ENCODE results near the gene CDK9. TPM values are rescaled to one million over a fixed set of nuclear protein-coding genes. Genes with fewer than 3 reads are reported as not detected.

CDK9 gene
- total and polyA plus RNA-seq, 2 of the 4 experiments (the other 2 are of a cell fraction): 30.3 to 49.9 TPM

DNA sequence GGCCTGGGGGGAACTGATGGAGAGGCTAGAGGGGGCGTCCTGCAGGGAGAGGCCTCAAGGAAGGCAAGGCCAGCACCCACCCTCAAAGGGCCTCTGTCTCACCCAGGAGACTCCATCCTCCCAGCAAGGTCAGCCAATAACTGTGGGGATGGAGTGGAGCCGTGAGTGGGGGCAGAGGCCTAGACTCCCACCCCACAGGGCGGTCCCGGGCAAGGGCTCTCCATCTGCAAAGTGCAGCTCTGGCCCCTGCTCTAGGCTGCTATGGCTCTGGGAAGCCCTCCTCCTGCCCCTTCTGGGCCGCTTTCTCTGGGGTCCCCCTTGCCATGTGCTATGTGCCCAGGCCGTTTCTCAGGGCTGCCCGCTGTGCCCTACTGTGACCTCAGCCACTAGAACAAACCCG is 30.9 kb downstream of the CDK9 start:
- TF ChIP-seq RFX5 (IDR thresholded peaks at IDR 0.05; ENCODE audit: low read depth, low read length) (no peak), RCOR1 (IDR thresholded peaks at IDR 0.05; ENCODE audit: insufficient replicate concordance, low read length) (no peak), MAZ (IDR thresholded peaks at IDR 0.05; ENCODE audit: borderline replicate concordance, low read depth, low read length) (no peak), CHD1 (IDR thresholded peaks at IDR 0.05; ENCODE audit: low read depth, low read length) (no peak), SMC3 (IDR thresholded peaks at IDR 0.05; ENCODE audit: low read depth, low read length) (no peak)
- TF ChIP-seq, protein P1, sequence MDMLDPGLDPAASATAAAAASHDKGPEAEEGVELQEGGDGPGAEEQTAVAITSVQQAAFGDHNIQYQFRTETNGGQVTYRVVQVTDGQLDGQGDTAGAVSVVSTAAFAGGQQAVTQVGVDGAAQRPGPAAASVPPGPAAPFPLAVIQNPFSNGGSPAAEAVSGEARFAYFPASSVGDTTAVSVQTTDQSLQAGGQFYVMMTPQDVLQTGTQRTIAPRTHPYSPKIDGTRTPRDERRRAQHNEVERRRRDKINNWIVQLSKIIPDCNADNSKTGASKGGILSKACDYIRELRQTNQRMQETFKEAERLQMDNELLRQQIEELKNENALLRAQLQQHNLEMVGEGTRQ (IDR thresholded peaks at IDR 0.05; ENCODE audit: low read depth, low read length): no peak
- TF ChIP-seq, protein P2, sequence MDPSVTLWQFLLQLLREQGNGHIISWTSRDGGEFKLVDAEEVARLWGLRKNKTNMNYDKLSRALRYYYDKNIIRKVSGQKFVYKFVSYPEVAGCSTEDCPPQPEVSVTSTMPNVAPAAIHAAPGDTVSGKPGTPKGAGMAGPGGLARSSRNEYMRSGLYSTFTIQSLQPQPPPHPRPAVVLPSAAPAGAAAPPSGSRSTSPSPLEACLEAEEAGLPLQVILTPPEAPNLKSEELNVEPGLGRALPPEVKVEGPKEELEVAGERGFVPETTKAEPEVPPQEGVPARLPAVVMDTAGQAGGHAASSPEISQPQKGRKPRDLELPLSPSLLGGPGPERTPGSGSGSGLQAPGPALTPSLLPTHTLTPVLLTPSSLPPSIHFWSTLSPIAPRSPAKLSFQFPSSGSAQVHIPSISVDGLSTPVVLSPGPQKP (IDR thresholded peaks at IDR 0.05; ENCODE audit: borderline replicate concordance, low read depth, low read length): no peak
- in situ Hi-C loops (cut with MboI; ENCODE audit: low sequenced_read_pairs): no loop called here
- CTCF ChIA-PET: no interaction called here

More for the DNA sequence above, 30.9 kb downstream of the CDK9 start:
- Histone ChIP-seq H3K27me3 (ENCODE audit: control insufficient read depth, insufficient read depth, low read length) (no peaks in the 10 kb centered on the region), H3K18ac (ENCODE audit: low read depth, low read length) (no peak overlapping the region), H3K4ac (ENCODE audit: low read depth, low read length) (no peak overlapping the region), H2BK15ac (ENCODE audit: low read depth, low read length) (no peak overlapping the region), H3K36me3 (ENCODE audit: control insufficient read depth, insufficient read depth, low read length) (peaks cover 74% of the 10 kb centered on the region), H4K91ac (ENCODE audit: insufficient read depth, low read depth, low read length) (no peak overlapping the region), H2AK5ac (ENCODE audit: low read depth, low read length) (no peak overlapping the region), H4K5ac (ENCODE audit: low read depth, low read length) (no peak overlapping the region), H3K4me3 (ENCODE audit: insufficient read depth, low read depth, low read length) (no peak overlapping the region), H2BK120ac (ENCODE audit: low read depth, low read length) (no peak overlapping the region), H3K27ac (ENCODE audit: insufficient read depth, low read length) (no peak overlapping the region), H3K9me3 (ENCODE audit: control insufficient read depth, insufficient read depth, low read length) (no peaks in the 10 kb centered on the region), H2AK9ac (replicated peaks; ENCODE audit: low read depth, low read length, poor library complexity) (peak overlapping the region; percentile 16), H3K4me1 (ENCODE audit: control insufficient read depth, insufficient read depth, low read length) (peaks cover 11% of the 10 kb centered on the region; the same call in 1 of the 2 replicates), H3K4me2 (ENCODE audit: low read depth, low read length) (no peak overlapping the region), H2AFZ (replicated peaks; ENCODE audit: low read length, poor library complexity) (no peak overlapping the region), H4K8ac (ENCODE audit: low read depth in 2 of 2, low read length in 2 of 2) (no peak overlapping the region), H3K14ac (replicated peaks; ENCODE audit: low read depth, low read length) (no peak overlapping the region), H2BK20ac (ENCODE audit: low read depth, low read length) (no peak overlapping the region), H3K56ac (ENCODE audit: extremely low read depth, insufficient read depth, low read length) (no peak overlapping the region), H3K9me1 (ENCODE audit: insufficient read depth, low read length) (no peaks in the 10 kb centered on the region; the same call in 1 of the 2 replicates), H3K23ac (ENCODE audit: low read depth, low read length) (no peak overlapping the region), H3K9ac (ENCODE audit: low read depth, low read length) (no peak overlapping the region), H4K20me1 (ENCODE audit: insufficient read depth, low read length) (peaks cover 11% of the 10 kb centered on the region; the same call in 1 of the 2 replicates), H2BK5ac (ENCODE audit: low read depth, low read length, poor library complexity, severe bottlenecking) (no peak overlapping the region), H3K79me1 (ENCODE audit: low read depth in 1 of 2, low read length in 2 of 2) (peaks cover 13 to 22% of the 10 kb centered on the region in 2 experiments; a peak in 3 of 4 replicates)
- no TSS peak for BruUV-seq (replicated peaks)
- POLR2A ChIA-PET (ENCODE audit: unreplicated experiment): no interaction called here
- DNase-seq: no peak
- no peak; the same call in 1 of the 2 replicates for ATAC-seq (ENCODE audit: low read depth)
- dilution Hi-C loops (cut with HindIII; ENCODE audit: low sequenced_read_pairs, unreplicated experiment) (no loop called here), intact Hi-C loops (cut with micrococcal nuclease) (no loop called here)
- WGBS, 2 experiments (ENCODE audit: extremely low coverage in 2 of 2, insufficient read length in 1 of 2): 100% methylated on average over 2 of the region's 8 CpGs; no CpG with 5 or more reads in 1 of the 2 experiments
